ENCODE results near the gene SPAG9.

SPAG9 gene

GRCh38 chr17:50938821-50939541, 181.7 kb downstream of the SPAG9 start:
- no peak for DNase-seq (ENCODE audit: low read depth)

GRCh38 chr17:50935996-50936266, 184.7 kb downstream of the SPAG9 start:
- no peak for DNase-seq (ENCODE audit: low read depth)

GRCh38 chr17:50935221-50935995, 185.3 kb downstream of the SPAG9 start:
- DNase-seq (ENCODE audit: low read depth): no peak

GRCh38 chr17:50934672-50935220, 185.9 kb downstream of the SPAG9 start:
- no peak for DNase-seq (ENCODE audit: low read depth)

GRCh38 chr17:50934161-50934560, 186.5 kb downstream of the SPAG9 start:
- DNase-seq (ENCODE audit: low read depth): no peak

GRCh38 chr17:50931144-50931908, 189.3 kb downstream of the SPAG9 start:
- peak; percentile 93 for DNase-seq (ENCODE audit: low read depth)

- DNase-seq (ENCODE audit: low read depth): no peak
Observed at GRCh38 chr17:50928646-50929045, 192.0 kb downstream of the SPAG9 start.

- DNase-seq (ENCODE audit: low read depth): no peak
Observed at GRCh38 chr17:50927287-50927686, 193.4 kb downstream of the SPAG9 start.

- no peak for DNase-seq (ENCODE audit: low read depth)
Observed at GRCh38 chr17:50926523-50926922, 194.1 kb downstream of the SPAG9 start.

GRCh38 chr17:50925296-50925891, 195.3 kb downstream of the SPAG9 start:
- no peak for DNase-seq (ENCODE audit: low read depth)

- no peak for DNase-seq (ENCODE audit: low read depth)
Observed at GRCh38 chr17:50924800-50925199, 195.9 kb downstream of the SPAG9 start.

GRCh38 chr17:50924300-50924699, 196.4 kb downstream of the SPAG9 start:
- DNase-seq (ENCODE audit: low read depth): no peak

- no peak for DNase-seq (ENCODE audit: low read depth)
Observed at GRCh38 chr17:50923611-50924010, 197.1 kb downstream of the SPAG9 start.

- DNase-seq (ENCODE audit: low read depth): no peak
Observed at GRCh38 chr17:50922721-50923405, 197.8 kb downstream of the SPAG9 start.

- no peak for DNase-seq (ENCODE audit: low read depth)
Observed at GRCh38 chr17:50922107-50922506, 198.6 kb downstream of the SPAG9 start.

- DNase-seq (ENCODE audit: low read depth): no peak
Observed at GRCh38 chr17:50920891-50921586, 199.6 kb downstream of the SPAG9 start.

GRCh38 chr17:50920041-50920410, 200.6 kb downstream of the SPAG9 start:
- DNase-seq (ENCODE audit: low read depth): no peak

GRCh38 chr17:50919321-50920040, 201.2 kb downstream of the SPAG9 start:
- DNase-seq (ENCODE audit: low read depth): peak; percentile 79

GRCh38 chr17:50918933-50919296, 201.8 kb downstream of the SPAG9 start:
- no peak for DNase-seq (ENCODE audit: low read depth)

All from iris pigment epithelial cell (primary cell).